Spleen (tissue), 11 donors: ENCODE results near the gene DOCK10. TPM values are rescaled to one million over a fixed set of nuclear protein-coding genes. Genes with fewer than 3 reads are reported as not detected.

ENCODE experiments used
- DNase-seq: peaks from one replicate; pipeline ENCODE4 v3.0.0-alpha.2; 2020
- H3K27ac ChIP-seq, 8 donors: fragments of 200-600 bp; sonication (generic) in 7 of 8; 1 replicate in 4 of 8; 2 replicates in 4 of 8; pipeline versions ENCODE4 v1.5.0 to v1.8.0; 2016 to 2021; ENCODE audit warnings: inconsistent platforms in 4 of 8, mild to moderate bottlenecking in 4 of 8, moderate library complexity in 1 of 8
- H3K27me3 ChIP-seq, 7 donors: fragments of 200-600 bp; sonication (generic) in 6 of 7; replicated peaks in 1 of 7; 1 replicate in 4 of 7; 2 replicates in 3 of 7; pipeline versions ENCODE4 v1.5.0 to v1.8.0; 2016 to 2021; ENCODE audit warnings: inconsistent platforms in 3 of 7, mild to moderate bottlenecking in 1 of 7
- H3K36me3 ChIP-seq, 6 donors: fragments of 200-600 bp; sonication (generic) in 5 of 6; 1 replicate in 4 of 6; 2 replicates in 2 of 6; pipeline versions ENCODE4 v1.5.0 to v1.8.0; 2016 to 2021; ENCODE audit warnings: inconsistent platforms in 2 of 6
- H3K4me1 ChIP-seq, 6 donors: fragments of 200-600 bp; sonication (generic) in 5 of 6; 1 replicate in 3 of 6; 2 replicates in 3 of 6; pipeline versions ENCODE4 v1.5.0 to v1.8.0; 2016 to 2021; ENCODE audit warnings: inconsistent platforms in 3 of 6
- H3K4me3 ChIP-seq, 8 donors: fragments of 200-600 bp; sonication (generic) in 7 of 8; 1 replicate in 4 of 8; 2 replicates in 4 of 8; pipeline versions ENCODE4 v1.5.0 to v1.8.0; 2016 to 2021; ENCODE audit warnings: inconsistent platforms in 4 of 8, mild to moderate bottlenecking in 4 of 8, moderate library complexity in 2 of 8
- H3K9me3 ChIP-seq, 8 donors: fragments of 200-600 bp; sonication (generic) in 7 of 8; 1 replicate in 4 of 8; 2 replicates in 4 of 8; pipeline versions ENCODE4 v1.5.0 to v1.8.0; 2016 to 2021; ENCODE audit warnings: inconsistent platforms in 4 of 8
- CTCF ChIP-seq, 11 experiments: fragments of 200-600 bp in 7 of 11; fragments of 450-650 bp in 4 of 11; sonication (generic) in 4 of 11; IDR thresholded peaks in 8 of 11; conservative IDR thresholded peaks in 3 of 11; 1 replicate in 7 of 11; 2 replicates in 4 of 11; pipeline versions ENCODE4 v1.4.0 to v1.8.0; 2016 to 2021; ENCODE audit warnings: antibody characterized with exemption in 11 of 11, inconsistent platforms in 4 of 11, mild to moderate bottlenecking in 1 of 11
- POLR2A ChIP-seq, 3 donors: fragments of 450-650 bp; IDR thresholded peaks; one replicate each; pipeline ENCODE4 v1.5.1; 2017; ENCODE audit warnings: antibody characterized with exemption in 3 of 3, mild to moderate bottlenecking in 1 of 3
- POLR2AphosphoS5 ChIP-seq, 3 donors: sonication (generic); formaldehyde crosslinking; IDR thresholded peaks; one replicate each; pipeline ENCODE4 v1.5.1; 2017; ENCODE audit warnings: antibody characterized with exemption in 3 of 3
- WGBS, 5 donors: extraction: QIAGEN DNeasy Blood & Tissue Kit in 3 of 5; methylation state at CpG; one replicate each; pipeline versions ENCODE4 v1.1.5 to v1.1.7; 2013 to 2018; 5-methylcytosine and 5-hydroxymethylcytosine counted together
- intact Hi-C: fragments of 100-400 bp; cut with DNase I; formaldehyde crosslinking; loops from one replicate; pipeline ENCODE4 v1.15.0; 2023; ENCODE audit warnings: low total_unique reads
- polyA plus RNA-seq, 3 donors: library from polyadenylated mRNA; stranded (reverse); fragments of 200-250 nt; gene quantifications; one replicate each; pipeline ENCODE4 v1.2.1, GENCODE V29; 2013
- total RNA-seq, 7 donors: library from RNA; depleted of rRNA in 3 of 7; stranded (reverse); fragments of >200 nt in 3 of 7; fragmentation: NEBNext Ultra II Directional in 4 of 7; extraction: Animal tissue kit (Norgen Biotek cat#: 25700) in 4 of 7; gene quantifications; one replicate each; pipeline versions ENCODE4 v1.1.0 to v1.2.1, GENCODE V29; 2016 to 2021
- donor health status: healthy with polysubstance abuse.
- donor health status: DM: no; HTN: no; CAD: no; lungs with moderate emphysema.
- donor health status: DM: no; HTN: no; CAD: no.
- donor health status: Bipolar disorder and iron deficiency.
- donor health status: healthy.
- donor health status: DM: no; HTN: no; CAD: no.
- donor health status: DM: yes; HTN: yes; CAD: no.

The DOCK10 gene
- total and polyA plus RNA-seq, 10 donors, result 12.5 to 203 (median 158) TPM

DNA sequence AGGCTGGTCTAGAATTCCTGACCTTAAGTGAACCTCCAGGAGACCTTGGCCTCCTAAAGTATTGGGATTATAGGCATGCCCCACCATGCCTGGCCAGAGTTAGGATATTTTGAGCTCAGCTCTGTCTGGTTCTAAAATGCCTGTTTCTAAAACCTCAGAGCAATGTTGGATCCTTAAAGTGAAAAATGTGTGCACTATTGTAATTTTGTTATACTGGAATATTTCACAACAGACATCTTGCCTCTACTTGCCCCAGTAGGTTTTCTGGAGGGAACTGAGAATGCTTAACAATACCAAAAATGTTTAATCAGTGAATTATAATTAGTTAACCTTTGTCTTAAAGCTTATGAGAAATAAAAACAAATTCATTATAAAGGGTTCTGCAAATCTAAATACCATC lies 181.5 kb downstream of the DOCK10 start:
- Histone ChIP-seq H3K27ac (no peak overlapping the region), H3K4me3 (no peak overlapping the region), H3K36me3 (peaks cover 0 to 100% (median 65%) of the 10 kb centered on the region in 6 donors), H3K9me3 (no peaks in the 10 kb centered on the region), H3K27me3 (no peaks in the 10 kb centered on the region), H3K4me1 (no peaks in the 10 kb centered on the region)
- no peak for DNase-seq
- TF ChIP-seq CTCF (IDR thresholded peaks at IDR 0.05 in 8 of 11, conservative IDR thresholded peaks at IDR 0.05 in 3 of 11) (no peak), POLR2AphosphoS5 (IDR thresholded peaks at IDR 0.05) (no peak), POLR2A (IDR thresholded peaks at IDR 0.05) (no peak)
- intact Hi-C loops, result no loop called here

- 90 to 95% (median 93%) methylated on average over 12 of the region's 12 CpGs for WGBS, 5 donors
- Histone ChIP-seq H3K4me3 (no peak overlapping the region), H3K27me3 (no peaks in the 10 kb centered on the region), H3K36me3 (peaks cover 0 to 98% (median 66%) of the 10 kb centered on the region in 6 donors), H3K27ac (peak overlapping the region in 2 of 8 donors; percentile 17 to 18), H3K9me3 (no peaks in the 10 kb centered on the region), H3K4me1 (peaks cover 0 to 16% (median 0%) of the 10 kb centered on the region in 6 donors)
- intact Hi-C loops, result no loop called here
- TF ChIP-seq CTCF (IDR thresholded peaks at IDR 0.05 in 8 of 11, conservative IDR thresholded peaks at IDR 0.05 in 3 of 11) (no peak), POLR2A (IDR thresholded peaks at IDR 0.05) (no peak), POLR2AphosphoS5 (IDR thresholded peaks at IDR 0.05) (no peak)
- DNase-seq, result no peak
Measured at GRCh38 chr2:224851811-224852210, 190.5 kb downstream of the DOCK10 start.

DNA sequence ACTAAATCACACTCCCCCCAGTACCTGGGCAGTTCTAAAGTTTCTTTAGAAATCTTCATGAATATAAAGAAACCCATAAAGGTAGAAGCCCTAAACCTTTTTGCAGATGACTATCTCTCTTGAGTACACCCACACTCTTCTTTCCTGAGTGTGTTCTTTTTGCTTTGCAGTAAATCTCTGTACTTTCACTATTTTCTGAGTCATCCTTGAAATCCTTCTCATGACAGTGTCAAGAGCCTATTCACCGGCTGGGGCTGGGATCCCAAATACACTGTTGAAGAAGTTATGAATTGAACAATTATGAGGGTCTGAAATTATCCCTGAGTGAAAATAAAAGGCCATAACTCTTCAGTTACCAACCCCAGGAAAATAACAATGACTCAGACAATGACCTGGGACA lies 192.2 kb downstream of the DOCK10 start:
- TF ChIP-seq CTCF (IDR thresholded peaks at IDR 0.05 in 8 of 11, conservative IDR thresholded peaks at IDR 0.05 in 3 of 11) (no peak), POLR2A (IDR thresholded peaks at IDR 0.05) (no peak), POLR2AphosphoS5 (IDR thresholded peaks at IDR 0.05) (no peak)
- no peak for DNase-seq
- H3K4me3 ChIP-seq, result no peak overlapping the region
- intact Hi-C loops, result no loop called here
- H3K9me3 ChIP-seq, result no peaks in the 10 kb centered on the region
- no peaks in the 10 kb centered on the region for H3K27me3 ChIP-seq
- WGBS, 5 donors, result 62 to 92% (median 76%) methylated on average over 1 of the region's 1 CpG
- H3K27ac ChIP-seq, result peak overlapping the region in 2 of 8 donors; percentile 17 to 26
- H3K4me1 ChIP-seq, result peaks cover 0 to 16% (median 0%) of the 10 kb centered on the region in 6 donors
- peaks cover 0 to 98% (median 66%) of the 10 kb centered on the region in 6 donors for H3K36me3 ChIP-seq

DNA sequence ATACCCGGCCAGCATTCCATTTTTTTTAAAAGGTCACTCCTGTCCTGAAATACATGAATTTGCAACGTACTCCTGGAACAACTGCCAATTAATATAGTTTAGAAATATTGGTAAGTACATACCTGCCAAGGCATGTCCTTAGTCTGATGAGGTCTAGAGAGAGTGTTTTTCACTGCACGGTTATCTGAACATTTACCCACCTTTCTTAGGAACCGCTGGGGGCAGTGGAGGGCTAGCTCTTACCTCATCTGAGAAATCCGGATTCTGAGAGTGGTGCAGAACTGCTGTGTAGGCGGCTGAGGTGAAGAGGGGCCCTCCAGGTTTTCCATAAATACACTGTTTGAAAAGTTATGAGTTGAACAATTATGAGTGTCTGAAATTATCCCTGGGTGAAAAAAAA lies 193.0 kb downstream of the DOCK10 start:
- TF ChIP-seq POLR2AphosphoS5 (IDR thresholded peaks at IDR 0.05), result no peak
- TF ChIP-seq CTCF (IDR thresholded peaks at IDR 0.05 in 8 of 11, conservative IDR thresholded peaks at IDR 0.05 in 3 of 11), result no peak
- TF ChIP-seq POLR2A (IDR thresholded peaks at IDR 0.05), result no peak
- WGBS, 5 donors, result 86 to 91% (median 87%) methylated on average over 6 of the region's 6 CpGs
- intact Hi-C loops, result no loop called here
- no peaks in the 10 kb centered on the region for H3K27me3 ChIP-seq
- no peaks in the 10 kb centered on the region for H3K9me3 ChIP-seq
- H3K4me3 ChIP-seq, result no peak overlapping the region
- H3K27ac ChIP-seq, result peak overlapping the region in 4 of 8 donors; percentile 15 to 32 (median 21)
- peaks cover 0 to 98% (median 73%) of the 10 kb centered on the region in 6 donors for H3K36me3 ChIP-seq
- DNase-seq, result no peak
- H3K4me1 ChIP-seq, result peaks cover 0 to 16% (median 0%) of the 10 kb centered on the region in 6 donors
